Measurements from ENCODE around the gene LPAR2.
A peak's percentile ranks its signal among the peaks of the same experiment; 100 is the strongest.
"Not testable (repeated sequence)": the region's sequence is repeated elsewhere in the genome, so short reads cannot be mapped to it uniquely, and the experiment has no call there.

Gene LPAR2

DNA sequence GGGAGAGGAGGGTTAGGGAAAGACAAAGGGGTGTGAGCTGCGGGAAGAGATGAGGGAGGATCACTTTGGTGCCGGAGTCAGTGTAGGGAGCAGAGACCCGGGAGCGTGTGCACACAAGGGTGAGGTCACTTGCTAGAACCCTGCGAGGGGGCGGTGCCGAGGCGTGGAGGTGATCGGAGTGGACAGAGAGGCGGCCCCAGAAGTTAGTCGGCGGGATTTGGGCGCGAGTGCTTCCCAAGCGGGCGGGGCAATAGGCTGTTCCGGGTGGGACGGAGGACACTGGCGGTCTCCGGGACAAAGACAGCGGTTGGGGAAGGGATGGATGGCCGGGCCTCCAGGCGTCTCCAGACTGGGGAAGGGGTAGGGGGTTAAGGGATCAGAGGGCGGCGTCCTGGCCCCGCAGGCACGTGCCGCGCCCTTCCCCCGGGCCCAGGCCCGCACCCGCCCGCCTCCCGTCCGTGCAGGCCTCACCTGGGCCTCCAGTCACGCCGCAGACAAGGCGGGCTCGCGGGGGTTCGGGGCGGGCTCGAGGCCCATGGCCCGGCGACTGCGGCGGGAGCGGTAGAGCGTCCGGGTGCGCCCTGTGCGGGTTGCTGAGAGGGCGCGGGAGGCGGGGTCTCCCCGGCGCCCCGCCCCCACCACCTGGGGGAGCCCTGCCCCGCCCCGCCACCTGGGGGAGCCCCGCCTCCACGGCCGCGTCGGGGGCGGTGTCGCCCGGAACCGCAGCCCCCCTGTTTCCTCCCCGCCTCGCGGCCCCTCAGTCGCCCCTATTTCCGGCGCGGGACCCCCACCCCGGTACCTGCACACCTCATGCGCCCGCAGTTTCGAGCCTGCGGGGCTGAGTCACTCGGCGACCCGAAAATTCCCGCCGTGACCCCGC is at the start of gene LPAR2:
LPAR2 (minus strand) TSS at position 600 of the 880 bp plus-strand sequence. CDS start 945 bp downstream, outside the sequence.
- TF ChIP-seq, protein P1, sequence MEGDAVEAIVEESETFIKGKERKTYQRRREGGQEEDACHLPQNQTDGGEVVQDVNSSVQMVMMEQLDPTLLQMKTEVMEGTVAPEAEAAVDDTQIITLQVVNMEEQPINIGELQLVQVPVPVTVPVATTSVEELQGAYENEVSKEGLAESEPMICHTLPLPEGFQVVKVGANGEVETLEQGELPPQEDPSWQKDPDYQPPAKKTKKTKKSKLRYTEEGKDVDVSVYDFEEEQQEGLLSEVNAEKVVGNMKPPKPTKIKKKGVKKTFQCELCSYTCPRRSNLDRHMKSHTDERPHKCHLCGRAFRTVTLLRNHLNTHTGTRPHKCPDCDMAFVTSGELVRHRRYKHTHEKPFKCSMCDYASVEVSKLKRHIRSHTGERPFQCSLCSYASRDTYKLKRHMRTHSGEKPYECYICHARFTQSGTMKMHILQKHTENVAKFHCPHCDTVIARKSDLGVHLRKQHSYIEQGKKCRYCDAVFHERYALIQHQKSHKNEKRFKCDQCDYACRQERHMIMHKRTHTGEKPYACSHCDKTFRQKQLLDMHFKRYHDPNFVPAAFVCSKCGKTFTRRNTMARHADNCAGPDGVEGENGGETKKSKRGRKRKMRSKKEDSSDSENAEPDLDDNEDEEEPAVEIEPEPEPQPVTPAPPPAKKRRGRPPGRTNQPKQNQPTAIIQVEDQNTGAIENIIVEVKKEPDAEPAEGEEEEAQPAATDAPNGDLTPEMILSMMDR (IDR thresholded peaks at IDR 0.05; ENCODE audit: insufficient read depth, low read depth, low read length, missing control alignments) = peak; percentile 7
- H3K4me3 ChIP-seq (ENCODE audit: low read depth, low read length) = peak within 1 kb of the TSS; percentile 65
- peak; percentile 86 for DNase-seq (ENCODE audit: low read depth)

DNA sequence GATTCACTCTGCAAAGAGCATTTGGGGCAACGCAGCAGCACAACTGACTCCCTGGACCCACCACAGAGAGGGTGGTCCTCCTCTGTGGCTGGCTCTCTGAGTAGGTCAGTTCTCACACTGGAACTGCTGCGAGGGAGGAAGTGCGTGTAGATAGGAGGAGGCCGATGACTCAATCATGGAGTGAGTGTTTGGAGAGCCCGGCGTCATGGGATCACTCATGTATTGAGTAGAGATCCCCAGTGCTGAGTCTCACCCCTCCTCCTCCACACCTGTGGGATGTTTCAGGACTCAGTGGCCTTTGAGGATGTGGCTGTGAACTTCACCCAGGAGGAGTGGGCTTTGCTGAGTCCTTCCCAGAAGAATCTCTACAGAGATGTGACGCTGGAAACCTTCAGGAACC is 49.6 kb upstream of the LPAR2 start:
- TF ChIP-seq, protein P1 (IDR thresholded peaks at IDR 0.05; ENCODE audit: insufficient read depth, low read depth, low read length, missing control alignments) = no peak
- H3K4me3 ChIP-seq (ENCODE audit: low read depth, low read length) = no peak overlapping the region

DNA sequence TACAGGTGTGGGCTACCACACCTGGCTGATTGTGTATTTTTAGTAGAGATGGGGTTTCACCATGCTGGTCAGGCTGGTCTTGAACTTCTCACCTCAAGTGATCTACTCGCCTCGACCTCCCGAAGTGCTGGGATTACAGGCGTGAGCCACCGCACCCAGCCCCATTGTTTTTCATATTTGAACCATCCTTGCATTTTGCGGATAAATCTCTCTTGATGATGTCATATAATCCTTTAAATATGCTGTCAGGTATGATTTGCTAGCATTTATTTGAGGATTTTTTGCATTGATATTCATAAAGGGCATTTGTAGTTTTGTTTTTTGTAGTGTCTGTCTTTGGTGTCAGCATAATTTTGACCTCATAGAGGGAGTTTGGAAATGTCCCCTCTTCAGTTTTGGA is 46.3 kb upstream of the LPAR2 start:
- no peak overlapping the region for H3K4me3 ChIP-seq (ENCODE audit: low read depth, low read length)
- DNase-seq (ENCODE audit: low read depth) = no peak
- TF ChIP-seq, protein P1 (IDR thresholded peaks at IDR 0.05; ENCODE audit: insufficient read depth, low read depth, low read length, missing control alignments) = no peak

More for the DNA sequence above, 49.6 kb upstream of the LPAR2 start:
- no peak for DNase-seq (ENCODE audit: low read depth)

DNA sequence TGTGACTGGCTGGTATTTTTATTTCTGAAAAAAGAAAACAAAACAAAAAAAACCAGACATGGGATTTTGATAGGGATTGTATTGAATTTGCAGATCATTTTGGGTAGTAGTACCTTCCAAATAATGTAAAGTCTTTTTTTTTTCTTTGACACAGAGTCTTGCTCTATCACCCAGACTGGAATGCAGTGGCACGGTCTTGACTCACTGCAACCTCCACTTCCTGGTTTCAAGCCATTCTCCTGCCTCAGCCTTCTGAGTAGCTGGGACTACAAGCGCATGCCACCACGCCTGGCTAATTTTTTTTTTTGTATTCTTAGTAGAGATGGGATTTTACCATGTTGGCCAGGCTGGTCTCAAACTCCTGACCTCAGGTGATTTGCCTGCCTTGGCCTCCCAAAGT is 44.8 kb upstream of the LPAR2 start:
- TF ChIP-seq, protein P1 (IDR thresholded peaks at IDR 0.05; ENCODE audit: insufficient read depth, low read depth, low read length, missing control alignments) = no peak
- no peak overlapping the region for H3K4me3 ChIP-seq (ENCODE audit: low read depth, low read length)
- DNase-seq (ENCODE audit: low read depth) = no peak

DNA sequence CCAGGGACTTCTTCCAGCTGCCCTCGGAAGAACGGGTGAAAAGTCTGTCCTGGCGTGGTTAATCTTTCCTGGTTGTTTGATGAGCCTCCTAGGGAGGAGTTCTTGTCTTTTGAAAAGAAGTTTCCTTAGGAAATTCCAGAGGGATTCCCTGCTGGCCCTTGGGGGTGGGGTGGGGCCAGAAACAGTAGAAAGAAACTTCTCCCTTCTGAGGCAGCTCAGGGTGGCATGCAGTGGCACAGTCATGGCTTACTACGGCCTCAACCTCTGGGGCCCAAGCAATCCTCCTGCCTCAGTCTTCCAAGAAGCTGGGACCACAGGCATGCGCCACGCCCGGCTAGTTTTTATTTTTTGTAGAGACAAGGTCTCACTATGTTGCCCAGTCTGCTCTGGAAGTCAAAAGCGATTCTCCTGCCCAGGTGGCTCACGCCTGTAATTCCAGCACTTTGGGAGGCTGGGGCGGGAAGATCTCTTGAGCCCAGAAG is 42.1 kb upstream of the LPAR2 start:
- no peak for DNase-seq (ENCODE audit: low read depth)
- H3K4me3 ChIP-seq (ENCODE audit: low read depth, low read length) = peak overlapping the region; percentile 100
- TF ChIP-seq, protein P1 (IDR thresholded peaks at IDR 0.05; ENCODE audit: insufficient read depth, low read depth, low read length, missing control alignments) = no peak

DNA sequence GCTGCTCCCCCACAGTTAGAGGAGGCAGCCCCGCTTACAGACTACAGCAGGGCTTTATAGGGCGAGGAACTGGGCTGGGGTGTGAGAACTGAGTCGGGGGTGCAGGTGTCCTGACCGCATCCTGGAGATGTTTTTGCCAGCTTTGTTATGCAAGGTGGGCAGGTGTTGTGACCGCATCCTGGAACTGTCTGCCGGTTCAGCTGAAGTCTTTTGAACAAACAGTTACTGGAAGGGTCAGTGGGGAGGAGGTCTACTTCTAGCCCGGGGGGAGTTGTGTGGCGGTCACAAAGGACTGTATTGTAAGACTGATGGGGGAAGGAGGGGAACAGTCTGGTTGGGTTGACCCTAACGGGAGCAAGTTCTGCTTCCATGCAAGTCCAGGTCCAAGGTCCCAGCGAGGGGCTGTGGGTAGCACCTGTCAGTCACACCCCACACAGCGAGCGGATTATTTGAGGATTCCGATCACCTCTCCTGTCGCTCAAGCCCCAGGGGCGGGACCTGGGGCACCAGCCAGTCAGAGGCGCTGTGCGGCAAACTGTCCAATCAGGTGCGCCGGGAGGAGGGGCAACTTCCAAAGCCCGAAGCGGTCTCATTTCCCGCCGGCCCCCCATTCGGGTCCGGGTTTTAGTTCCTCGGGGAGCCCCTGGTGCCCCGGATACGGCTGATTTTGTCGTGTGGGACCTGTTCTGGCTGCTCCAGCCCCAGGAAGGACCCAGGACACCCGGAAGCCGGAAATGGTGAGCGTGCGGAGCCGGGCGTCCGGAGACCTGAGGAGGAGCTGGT is 40.4 kb upstream of the LPAR2 start, which contains the start of gene ZNF101:
ZNF101 (plus strand) TSS at position 610 of the 783 bp plus-strand sequence; CDS start at position 735, 125 bp downstream.
- TF ChIP-seq, protein P1 (IDR thresholded peaks at IDR 0.05; ENCODE audit: insufficient read depth, low read depth, low read length, missing control alignments) = no peak
- H3K4me3 ChIP-seq (ENCODE audit: low read depth, low read length) = peak within 1 kb of the TSS; percentile 100

DNA sequence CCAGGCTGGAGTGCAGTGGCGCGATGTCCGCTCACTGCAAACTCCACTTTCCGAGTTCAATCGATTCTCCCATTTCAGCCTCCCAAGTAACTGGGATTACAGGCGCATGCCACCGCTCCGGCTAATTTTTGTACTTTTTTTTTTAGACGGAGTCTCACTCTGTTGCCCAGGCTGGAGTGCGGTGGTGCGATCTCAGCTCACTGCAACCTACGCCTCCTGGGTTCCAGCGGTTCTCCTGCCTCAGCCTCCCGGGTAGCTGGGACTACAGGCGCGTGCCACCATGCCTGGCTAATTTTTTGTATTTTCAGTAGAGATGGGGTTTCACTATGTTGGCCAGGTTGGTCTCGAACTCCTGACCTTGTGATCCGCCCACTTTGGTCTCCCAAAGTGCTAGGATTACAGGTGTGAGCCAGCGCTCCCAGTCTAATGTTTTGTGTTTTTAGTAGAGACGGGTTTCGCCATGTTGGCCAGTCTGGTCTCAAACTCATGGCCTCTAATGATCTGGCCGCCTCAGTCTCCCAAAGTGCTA is 37.5 kb upstream of the LPAR2 start:
- not testable (repeated sequence) for DNase-seq (ENCODE audit: low read depth); H3K4me3 ChIP-seq (ENCODE audit: low read depth, low read length)

More for the DNA sequence above, 40.4 kb upstream of the LPAR2 start, which contains the start of gene ZNF101:
- DNase-seq (ENCODE audit: low read depth) = peak; percentile 99

All from GM12865 (cell line).